ENCODE results near the gene COMMD6.
A peak's percentile ranks its signal among the peaks of the same experiment; 100 is the strongest.
"Not testable (repeated sequence)": the region's sequence is repeated elsewhere in the genome, so short reads cannot be mapped to it uniquely, and the experiment has no call there.

The COMMD6 gene

GRCh38 chr13:75537401-75538365 is at the start of gene COMMD6:
Gene COMMD6, minus strand, starts transcription at chr13:75537841. Its CDS starts 36 bp downstream, at chr13:75537805.
- DNase-seq, result peak; percentile 94

DNA sequence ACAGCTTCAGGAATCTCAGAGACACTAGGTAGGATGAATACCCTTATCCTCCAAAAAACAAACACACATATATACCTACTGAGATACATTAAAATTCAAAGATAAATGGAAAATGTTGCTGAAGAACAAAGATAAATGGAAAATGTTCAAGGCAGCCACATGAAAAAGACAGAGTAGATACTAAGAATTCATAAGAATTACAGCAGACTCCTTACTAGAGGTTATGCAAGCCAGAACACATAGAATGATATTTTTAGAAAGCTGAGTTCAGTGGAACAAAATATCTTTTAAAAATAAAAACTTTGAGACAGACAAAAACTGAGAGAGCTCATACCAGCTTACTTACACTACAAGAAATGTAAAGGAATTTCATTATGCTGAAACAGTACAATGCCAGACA is 47.5 kb upstream of the COMMD6 start:
- DNase-seq, result no peak

GRCh38 chr13:75583091-75583490 is 45.5 kb upstream of the COMMD6 start:
- DNase-seq, result no peak

GRCh38 chr13:75581874-75582640 is 44.4 kb upstream of the COMMD6 start:
- no peak for DNase-seq

GRCh38 chr13:75579529-75579928 is 41.9 kb upstream of the COMMD6 start:
- no peak for DNase-seq

DNA sequence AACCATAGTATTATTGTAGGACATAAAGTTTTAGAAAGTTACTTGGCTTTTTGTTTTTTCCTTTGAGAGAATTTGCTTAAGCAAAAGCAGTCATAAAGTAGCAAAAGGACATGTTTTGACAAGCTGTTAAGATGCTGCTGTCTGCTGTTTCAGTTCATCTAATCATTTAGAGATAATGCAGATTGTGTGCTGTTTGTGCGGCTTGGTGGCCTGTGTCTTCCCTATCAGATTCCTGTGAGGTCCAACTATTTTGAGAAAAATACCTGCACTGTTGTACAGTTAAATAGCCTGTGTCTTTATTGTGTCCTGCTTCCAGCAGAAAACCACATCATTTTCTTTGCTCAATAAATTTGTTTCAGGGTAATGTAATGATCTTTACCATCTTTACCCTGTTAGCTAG is 31.9 kb upstream of the COMMD6 start:
- DNase-seq, result no peak

DNA sequence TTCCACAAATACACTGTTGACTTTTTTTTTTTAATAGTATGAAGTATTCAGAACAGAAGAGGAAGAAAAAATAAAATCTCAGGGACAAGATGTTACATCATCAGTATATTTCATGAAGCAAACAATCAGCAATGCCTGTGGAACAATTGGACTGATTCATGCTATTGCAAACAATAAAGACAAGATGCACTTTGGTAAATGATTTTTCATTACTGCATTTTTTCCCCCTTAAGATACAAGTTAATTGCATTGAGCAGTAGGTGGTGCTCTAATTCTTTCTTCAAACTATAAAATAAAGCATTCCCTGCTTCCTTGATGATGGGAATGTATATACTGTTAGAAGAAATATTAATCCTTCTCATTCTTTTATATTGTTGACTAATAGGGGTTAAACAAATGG is 29.0 kb upstream of the COMMD6 start:
- DNase-seq, result peak; percentile 38

DNA sequence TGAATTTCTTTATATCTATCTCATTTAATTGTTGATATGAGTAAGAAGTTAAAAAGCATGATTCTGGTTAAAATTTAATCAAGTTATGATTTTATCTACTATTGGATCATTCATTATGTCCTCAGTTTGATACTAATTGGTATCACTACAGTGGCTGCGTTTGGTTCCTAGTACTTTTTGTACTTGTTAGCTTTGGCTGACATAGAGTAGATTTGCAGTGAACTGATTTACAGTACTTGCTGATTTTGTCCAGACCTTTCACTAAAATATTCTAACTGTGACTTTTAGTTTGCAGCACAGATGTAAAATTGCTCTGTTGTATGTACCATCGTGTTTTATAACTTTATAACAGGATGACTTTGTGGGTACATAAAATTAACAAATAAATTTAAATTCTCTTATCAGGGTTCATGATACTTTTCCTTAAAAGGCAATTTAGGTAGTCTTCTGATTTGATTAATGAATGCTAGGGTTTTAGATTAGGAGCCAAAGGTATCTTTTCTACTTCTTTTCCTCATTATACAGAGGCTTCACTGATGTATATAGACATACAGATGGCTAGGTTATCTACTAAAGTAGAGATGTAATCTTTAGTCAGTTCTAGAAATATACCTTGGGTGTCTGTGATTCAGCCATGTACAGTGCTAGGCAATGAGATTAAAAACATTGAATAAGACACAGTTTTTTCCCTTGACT is 20.7 kb upstream of the COMMD6 start:
- DNase-seq, result no peak

GRCh38 chr13:75556961-75557360 is 19.3 kb upstream of the COMMD6 start:
- DNase-seq, result no peak

DNA sequence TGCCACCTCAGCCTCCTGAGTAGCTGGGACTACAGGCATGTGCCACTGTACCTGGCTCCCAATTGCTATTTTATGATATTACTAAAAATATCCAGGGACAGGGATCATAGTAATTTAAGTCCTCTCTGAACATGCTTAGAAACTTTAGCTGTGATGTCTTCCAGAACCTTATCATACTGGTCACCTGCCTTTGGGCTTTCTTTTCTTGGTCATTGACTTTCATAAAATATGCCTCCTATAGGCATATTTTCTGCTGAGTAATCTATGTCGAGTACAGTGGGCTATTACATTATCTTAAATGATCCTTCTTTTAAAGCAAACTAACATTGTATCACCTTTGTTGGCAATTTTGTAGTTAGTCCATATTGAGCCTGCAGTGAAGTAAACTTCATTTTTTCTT is 18.2 kb upstream of the COMMD6 start:
- no peak for DNase-seq

- DNase-seq, result no peak
Observed at GRCh38 chr13:75554981-75555380, 17.3 kb upstream of the COMMD6 start.

- DNase-seq, result no peak
Observed at GRCh38 chr13:75554464-75554863, 16.8 kb upstream of the COMMD6 start.

GRCh38 chr13:75550159-75550567 is 12.5 kb upstream of the COMMD6 start:
- DNase-seq, result peak; percentile 76

GRCh38 chr13:75549262-75550158 is 11.9 kb upstream of the COMMD6 start, which contains the start of gene UCHL3:
Gene UCHL3, plus strand, starts transcription at chr13:75549791. Its CDS starts 30 bp downstream, at chr13:75549821.
- DNase-seq, result peak; percentile 93

GRCh38 chr13:75547917-75548316 is 10.3 kb upstream of the COMMD6 start:
- DNase-seq, result peak; percentile 25

- not testable (repeated sequence) for DNase-seq
Observed at GRCh38 chr13:75545386-75545785, 7.7 kb upstream of the COMMD6 start.

GRCh38 chr13:75544681-75545330 is 7.2 kb upstream of the COMMD6 start:
- DNase-seq, result no peak

DNA sequence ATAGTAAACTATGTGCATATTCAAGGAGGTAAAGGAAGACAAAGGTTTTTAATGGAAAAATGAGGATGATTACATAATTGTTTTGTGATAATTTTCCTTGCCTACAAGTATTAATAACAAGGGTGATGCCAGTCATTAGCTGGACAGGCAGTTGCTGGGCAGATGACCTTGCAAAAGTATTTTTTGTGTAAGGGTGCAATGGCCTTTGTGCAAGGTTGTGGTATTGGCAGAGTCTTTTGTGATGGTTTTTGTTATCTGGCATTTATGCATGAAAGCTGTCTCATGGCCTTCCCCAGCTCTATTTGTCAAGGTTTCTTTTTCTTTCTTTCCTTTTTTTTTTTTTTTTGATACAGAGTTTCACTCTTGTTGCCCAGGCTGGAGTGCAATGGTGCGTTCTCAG is 4.3 kb upstream of the COMMD6 start:
- no peak for DNase-seq

DNA sequence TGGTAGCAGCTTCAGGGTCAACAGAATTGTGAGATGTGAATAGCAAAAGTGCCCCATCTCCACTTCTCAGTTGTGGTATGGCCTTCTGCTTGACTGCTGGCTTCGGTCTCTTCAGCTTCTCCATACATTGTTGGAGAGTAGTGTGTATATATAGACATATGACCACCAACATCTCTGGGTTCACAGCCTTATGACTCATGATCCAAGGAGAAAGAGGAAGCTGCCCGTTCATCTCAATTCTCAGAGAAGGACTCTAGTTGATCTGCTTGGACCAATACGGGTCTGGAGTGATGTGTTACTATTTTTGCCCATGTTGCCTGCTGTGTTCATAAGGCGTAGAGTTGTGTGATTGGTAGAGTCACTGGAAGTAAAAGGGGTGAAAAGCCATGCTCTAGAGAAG is 3.6 kb upstream of the COMMD6 start:
- DNase-seq, result no peak

- DNase-seq, result peak; percentile 56
Observed at GRCh38 chr13:75533861-75534260, 3.8 kb downstream of the COMMD6 start.

GRCh38 chr13:75530549-75530961 is 7.1 kb downstream of the COMMD6 start:
- no peak for DNase-seq
